Transverse colon (tissue), 3 donors: ENCODE data around the gene SUSD6.

Experiments used
- CTCF ChIP-seq, 5 experiments: fragments of 200-600 bp in 3 of 5; fragments of 450-650 bp in 2 of 5; sonication (generic) in 3 of 5; IDR thresholded peaks; 1 replicate in 2 of 5; 2 replicates in 3 of 5; pipeline ENCODE4 v1.5.1; 2016 to 2017; ENCODE audit warnings: antibody characterized with exemption in 5 of 5, inconsistent platforms in 3 of 5, mild to moderate bottlenecking in 2 of 5, moderate library complexity in 1 of 5
- EP300 ChIP-seq: sonication (generic); formaldehyde crosslinking; IDR thresholded peaks from one replicate; pipeline ENCODE4 v1.6.1; 2017; ENCODE audit warnings: antibody characterized with exemption, low read depth
- POLR2A ChIP-seq: fragments of 450-650 bp; IDR thresholded peaks from one replicate; pipeline ENCODE4 v1.6.1; 2016; ENCODE audit warnings: antibody characterized with exemption, mild to moderate bottlenecking, moderate library complexity

- no peak for TF ChIP-seq CTCF (IDR thresholded peaks at IDR 0.05)
- no peak for TF ChIP-seq POLR2A
- no peak for TF ChIP-seq EP300
These were observed 58.0 kb downstream of the SUSD6 start for GRCh38 chr14:69669375-69669774.
